Mucosa of descending colon (tissue), 3 donors: ENCODE results near the gene RALGPS1. TPM values are rescaled to one million over a fixed set of nuclear protein-coding genes. Genes with fewer than 3 reads are reported as not detected.

Experiments used
- ATAC-seq: fragments of 200-7000 bp; cut with Tn5 transposase; one replicate; pipeline ENCODE4 v1.9.1; 2020; ENCODE audit warnings: mild to moderate bottlenecking, moderate library complexity
- DNase-seq, 3 donors: peaks; one replicate each; pipeline ENCODE4 v3.0.0-alpha.2; 2020
- H3K36me3 ChIP-seq: fragments of 200-600 bp; one replicate; pipeline ENCODE4 v1.8.0; 2021; ENCODE audit warnings: low read depth, mild to moderate bottlenecking
- H3K4me1 ChIP-seq: fragments of 200-600 bp; one replicate; pipeline ENCODE4 v1.8.0; 2021; ENCODE audit warnings: low read depth, mild to moderate bottlenecking
- H3K4me3 ChIP-seq: fragments of 200-600 bp; one replicate; pipeline ENCODE4 v1.8.0; 2021; ENCODE audit warnings: mild to moderate bottlenecking
- H3K9me3 ChIP-seq: fragments of 200-600 bp; one replicate; pipeline ENCODE4 v1.8.0; 2021; ENCODE audit warnings: mild to moderate bottlenecking
- CTCF ChIP-seq: fragments of 200-600 bp; IDR thresholded peaks from one replicate; pipeline ENCODE4 v1.8.0; 2022; ENCODE audit warnings: antibody characterized with exemption, mild to moderate bottlenecking
- intact Hi-C, 2 donors: fragments of 100-400 bp; cut with DNase I in 1 of 2; cut with micrococcal nuclease in 1 of 2; formaldehyde crosslinking; loops; one replicate each; pipeline versions ENCODE4 v1.11.0 to v1.11.1; 2022; cut with DNase I, micrococcal nuclease
- total RNA-seq, 3 donors: library from RNA; stranded (reverse); fragmentation: NEBNext Ultra II Directional in 2 of 3; extraction: Animal tissue kit (Norgen Biotek cat#: 25700) in 2 of 3; gene quantifications; one replicate each; pipeline versions ENCODE4 v1.2.1 to v1.2.4, GENCODE V29; 2021 to 2023
- donor health status: DM: no; HTN: no; CAD: no; lungs with moderate emphysema.
- donor health status: DM: no; HTN: no; CAD: no.
- donor health status: DM: no; HTN: yes; CAD: no.

Gene RALGPS1
- total RNA-seq, 3 donors from 2014 or later: 31.3 to 55.4 (median 32.1) TPM

GRCh38 chr9:126876531-126876930 is 38.1 kb upstream of the RALGPS1 start:
- Histone ChIP-seq H3K4me1 (no peaks in the 10 kb centered on the region), H3K4me3 (no peak overlapping the region), H3K9me3 (no peaks in the 10 kb centered on the region), H3K36me3 (no peaks in the 10 kb centered on the region)
- ATAC-seq (no peak), DNase-seq (no peak)
- TF ChIP-seq CTCF: no peak
- intact Hi-C loops: no loop called here

- Histone ChIP-seq H3K36me3 (no peaks in the 10 kb centered on the region), H3K4me3 (no peak overlapping the region), H3K9me3 (no peaks in the 10 kb centered on the region), H3K4me1 (no peaks in the 10 kb centered on the region)
- intact Hi-C loops: no loop called here
- DNase-seq (no peak), ATAC-seq (no peak)
- no peak for TF ChIP-seq CTCF
Measured at GRCh38 chr9:126877418-126877817, 37.2 kb upstream of the RALGPS1 start.

- no peaks in the 10 kb centered on the region for H3K4me1 ChIP-seq
- ATAC-seq (no peak), DNase-seq (no peak)
- no peaks in the 10 kb centered on the region for H3K9me3 ChIP-seq
- no peak overlapping the region for H3K4me3 ChIP-seq
- no peaks in the 10 kb centered on the region for H3K36me3 ChIP-seq
- intact Hi-C loops: no loop called here
- TF ChIP-seq CTCF: no peak
Measured at GRCh38 chr9:126879288-126879687, 35.3 kb upstream of the RALGPS1 start.

GRCh38 chr9:126880226-126880946 is 34.2 kb upstream of the RALGPS1 start:
- no peak for TF ChIP-seq CTCF
- Histone ChIP-seq H3K4me1 (no peaks in the 10 kb centered on the region), H3K9me3 (no peaks in the 10 kb centered on the region), H3K36me3 (no peaks in the 10 kb centered on the region), H3K4me3 (no peak overlapping the region)
- DNase-seq: no peak
- intact Hi-C loops: no loop called here
- ATAC-seq: no peak

GRCh38 chr9:126880947-126881332 is 33.6 kb upstream of the RALGPS1 start:
- DNase-seq (no peak), ATAC-seq (no peak)
- H3K4me3 ChIP-seq: no peak overlapping the region
- no peaks in the 10 kb centered on the region for H3K9me3 ChIP-seq
- H3K4me1 ChIP-seq: no peaks in the 10 kb centered on the region
- TF ChIP-seq CTCF: no peak
- intact Hi-C loops: no loop called here
- no peaks in the 10 kb centered on the region for H3K36me3 ChIP-seq

GRCh38 chr9:126882746-126883145 is 31.8 kb upstream of the RALGPS1 start:
- TF ChIP-seq CTCF: no peak
- DNase-seq (no peak), ATAC-seq (no peak)
- intact Hi-C loops: no loop called here
- Histone ChIP-seq H3K4me1 (no peaks in the 10 kb centered on the region), H3K36me3 (no peaks in the 10 kb centered on the region), H3K9me3 (no peaks in the 10 kb centered on the region), H3K4me3 (no peak overlapping the region)
